H1 (cell line): Measurements from ENCODE around the gene TBC1D2. TPM values are rescaled to one million over a fixed set of nuclear protein-coding genes. Genes with fewer than 3 reads are reported as not detected.

Experiments used
- CTCF ChIA-PET: fragments of 300-600 bp; sonication (Branson Sonifier 250); formaldehyde crosslinking; loops from one replicate; lab custom pipeline; 2021; ENCODE audit not compliant: partially characterized antibody; lab: Charles Lee
- POLR2A ChIA-PET: fragments of 300-600 bp; sonication (Branson Sonifier 250); formaldehyde crosslinking; loops from one replicate; lab custom pipeline; 2021; ENCODE audit warnings: inconsistent platforms; ENCODE audit not compliant: partially characterized antibody; lab: Charles Lee
- DNase-seq, 2 experiments: peaks; one replicate each; pipeline versions ENCODE4 v3.0.0 to v3.0.0-alpha.2; 2010 to 2022; ENCODE audit warnings: low spot score in 2 of 2, low read depth in 1 of 2, mixed read lengths in 1 of 2
- FAIRE-seq: peaks from 2 replicates; lab custom pipeline; 2011; peaks lifted over from hg19 to GRCh38; lab: Jason Lieb, UNC
- H2AFZ ChIP-seq: 2 replicates; pipeline ENCODE4 v1.8.1; 2012; ENCODE audit warnings: low read length, inconsistent platforms
- H2AK5ac ChIP-seq: 2 replicates; pipeline ENCODE4 v1.6.1; 2013; ENCODE audit warnings: low read depth, low read length
- H2BK120ac ChIP-seq: replicated peaks from 2 replicates; pipeline ENCODE3; 2013; ENCODE audit warnings: low read depth, low read length, inconsistent platforms
- H2BK12ac ChIP-seq: 2 replicates; pipeline ENCODE4 v1.6.1; 2013; ENCODE audit warnings: low read depth, low read length
- H2BK15ac ChIP-seq: 2 replicates; pipeline ENCODE4 v1.6.1; 2013; ENCODE audit warnings: low read length
- H2BK20ac ChIP-seq: 2 replicates; pipeline ENCODE4 v1.6.1; 2013; ENCODE audit warnings: low read length
- H2BK5ac ChIP-seq: 2 replicates; pipeline ENCODE4 v1.6.1; 2013; ENCODE audit warnings: low read depth, low read length
- H3K14ac ChIP-seq: 2 replicates; pipeline ENCODE4 v1.6.1; 2013; ENCODE audit warnings: inconsistent platforms; ENCODE audit not compliant: insufficient read length
- H3K18ac ChIP-seq: 2 replicates; pipeline ENCODE4 v1.6.1; 2013; ENCODE audit warnings: low read length; ENCODE audit errors: extremely low read depth
- H3K23ac ChIP-seq: 2 replicates; pipeline ENCODE4 v1.6.1; 2013; ENCODE audit warnings: inconsistent platforms; ENCODE audit not compliant: insufficient read length
- H3K23me2 ChIP-seq: 2 replicates; pipeline ENCODE4 v1.6.1; 2013; ENCODE audit warnings: low read depth, low read length
- H3K27ac ChIP-seq: 2 replicates; pipeline ENCODE4 v1.6.1; 2011; ENCODE audit warnings: low read depth, low read length, inconsistent platforms
- H3K27me3 ChIP-seq, 4 experiments: replicated peaks in 1 of 4; 1 replicate in 1 of 4; 2 replicates in 3 of 4; pipeline versions ENCODE4 v1.6.1 to v1.8.1; 2011 to 2013; ENCODE audit warnings: low read length in 3 of 4, mild to moderate bottlenecking in 3 of 4, inconsistent platforms in 2 of 4, mixed read lengths in 2 of 4, moderate library complexity in 1 of 4; ENCODE audit not compliant: control insufficient read depth in 3 of 4, insufficient read depth in 3 of 4; ENCODE audit errors: extremely low read depth in 1 of 4
- H3K36me3 ChIP-seq, 4 experiments: 2 replicates each; pipeline versions ENCODE4 v1.6.1 to v1.8.1; 2011 to 2013; ENCODE audit warnings: mild to moderate bottlenecking in 4 of 4, low read length in 3 of 4, moderate library complexity in 2 of 4, control low read depth in 1 of 4, inconsistent platforms in 1 of 4; ENCODE audit not compliant: insufficient read depth in 4 of 4, control insufficient read depth in 2 of 4
- H3K4ac ChIP-seq: replicated peaks from 2 replicates; pipeline ENCODE3; 2013; ENCODE audit warnings: low read length, low read depth, mixed read lengths, inconsistent platforms; ENCODE audit not compliant: insufficient read length
- H3K4me1 ChIP-seq, 4 experiments: replicated peaks in 1 of 4; 1 replicate in 1 of 4; 2 replicates in 3 of 4; pipeline versions ENCODE4 v1.6.1 to v1.8.1; 2011 to 2013; ENCODE audit warnings: low read length in 3 of 4, inconsistent platforms in 2 of 4, mixed read lengths in 1 of 4; ENCODE audit not compliant: insufficient read depth in 4 of 4, control insufficient read depth in 3 of 4
- H3K4me2 ChIP-seq, 2 experiments: 2 replicates each; pipeline versions ENCODE4 v1.6.1 to v1.8.1; 2011 to 2013; ENCODE audit warnings: low read depth in 2 of 2, low read length in 2 of 2, control low read depth in 1 of 2, inconsistent platforms in 1 of 2, mild to moderate bottlenecking in 1 of 2; ENCODE audit not compliant: insufficient read depth in 1 of 2
- H3K4me3 ChIP-seq, 4 experiments: fragments of 200-600, 300-600 bp in 1 of 4; sonication (generic), shearing (Covaris generic), sonication (Bioruptor Twin) in 1 of 4; 2 replicates each; pipeline versions ENCODE4 v1.5.1 to v1.8.1; 2011 to 2016; ENCODE audit warnings: low read length in 4 of 4, low read depth in 3 of 4, control low read depth in 2 of 4, inconsistent platforms in 2 of 4, mild to moderate bottlenecking in 2 of 4, mixed read lengths in 1 of 4, moderate library complexity in 1 of 4; ENCODE audit not compliant: insufficient read depth in 2 of 4; ENCODE audit errors: extremely low read depth in 1 of 4
- H3K56ac ChIP-seq: replicated peaks from 2 replicates; pipeline ENCODE3; 2013; ENCODE audit warnings: low read depth, mild to moderate bottlenecking, mixed read lengths, low read length, inconsistent platforms; ENCODE audit not compliant: insufficient read length
- H3K79me1 ChIP-seq: 2 replicates; pipeline ENCODE4 v1.6.1; 2013; ENCODE audit warnings: low read depth, low read length, control low read depth
- H3K79me2 ChIP-seq, 2 experiments: 2 replicates each; pipeline versions ENCODE4 v1.6.1 to v1.8.1; 2012 to 2013; ENCODE audit warnings: low read length in 2 of 2, mild to moderate bottlenecking in 2 of 2, inconsistent platforms in 1 of 2; ENCODE audit not compliant: insufficient read depth in 2 of 2, control insufficient read depth in 1 of 2
- H3K9ac ChIP-seq, 4 experiments: replicated peaks in 1 of 4; 1 replicate in 1 of 4; 2 replicates in 3 of 4; pipeline versions ENCODE4 v1.6.1 to v1.8.1; 2011 to 2013; ENCODE audit warnings: low read depth in 3 of 4, low read length in 3 of 4, control low read depth in 2 of 4, mild to moderate bottlenecking in 2 of 4, moderate library complexity in 2 of 4, inconsistent platforms in 1 of 4; ENCODE audit errors: extremely low read depth in 1 of 4
- H3K9me3 ChIP-seq, 2 experiments: 2 replicates each; pipeline versions ENCODE4 v1.6.1 to v1.8.1; 2012 to 2013; ENCODE audit warnings: mild to moderate bottlenecking in 2 of 2, moderate library complexity in 2 of 2, control low read depth in 1 of 2, inconsistent platforms in 1 of 2, low read depth in 1 of 2, low read length in 1 of 2, mixed read lengths in 1 of 2; ENCODE audit not compliant: insufficient read depth in 2 of 2
- H4K20me1 ChIP-seq, 2 experiments: replicated peaks in 1 of 2; 2 replicates each; pipeline versions ENCODE3 to v1.8.1; 2011 to 2013; ENCODE audit warnings: inconsistent platforms in 2 of 2, low read length in 2 of 2, mild to moderate bottlenecking in 1 of 2; ENCODE audit not compliant: insufficient read depth in 2 of 2, control insufficient read depth in 1 of 2
- H4K5ac ChIP-seq: 2 replicates; pipeline ENCODE4 v1.6.1; 2013; ENCODE audit warnings: low read length, low read depth, mixed read lengths, inconsistent platforms; ENCODE audit not compliant: insufficient read length
- H4K8ac ChIP-seq: 2 replicates; pipeline ENCODE4 v1.8.0; 2013; ENCODE audit warnings: mild to moderate bottlenecking, moderate library complexity, low read length, inconsistent platforms; ENCODE audit not compliant: insufficient read depth; ENCODE audit errors: extremely low read depth
- H4K91ac ChIP-seq: replicated peaks from 2 replicates; pipeline ENCODE3; 2013; ENCODE audit warnings: low read length, mixed read lengths, inconsistent platforms; ENCODE audit not compliant: insufficient read length
- JUND ChIP-seq: IDR thresholded peaks from 2 replicates; pipeline ENCODE4 v1.6.1; 2011; ENCODE audit warnings: mild to moderate bottlenecking, improper control_type of control experiment, low read length
- NRF1 ChIP-seq: IDR thresholded peaks from 2 replicates; pipeline ENCODE4 v1.6.1; 2011; ENCODE audit warnings: mild to moderate bottlenecking, low read depth, low read length, improper control_type of control experiment
- RFX5 ChIP-seq: IDR thresholded peaks from 2 replicates; pipeline ENCODE4 v1.6.1; 2011; ENCODE audit warnings: low read depth, low read length, improper control_type of control experiment, borderline replicate concordance
- SIRT6 ChIP-seq: IDR thresholded peaks from one replicate; pipeline ENCODE4 v1.7.1; 2012; ENCODE audit warnings: low read length, inconsistent platforms
- SUZ12 ChIP-seq: fragments of 200-600 bp; sonication (generic); IDR thresholded peaks from 2 replicates; pipeline ENCODE4 v1.6.1; 2012; ENCODE audit warnings: mild to moderate bottlenecking, inconsistent platforms, low read length, moderate library complexity, mixed read lengths
- TAF1 ChIP-seq: IDR thresholded peaks from 2 replicates; pipeline ENCODE4 v1.6.1; 2011; ENCODE audit warnings: mild to moderate bottlenecking, low read depth, low read length
- TCF12 ChIP-seq: IDR thresholded peaks from 2 replicates; pipeline ENCODE4 v1.6.1; 2011; ENCODE audit warnings: low read depth, mild to moderate bottlenecking, low read length
- YY1 ChIP-seq: IDR thresholded peaks from 2 replicates; pipeline ENCODE4 v1.6.1; 2011; ENCODE audit warnings: low read depth, mild to moderate bottlenecking, low read length
- WGBS, 2 experiments: shearing (Covaris generic) in 1 of 2; methylation state at CpG; one replicate each; pipeline versions ENCODE4 v1.1.6 to v1.1.7; 2013 to 2015; ENCODE audit warnings: low lambda C conversion rate in 2 of 2, mixed read lengths in 2 of 2, inconsistent platforms in 1 of 2, low coverage in 1 of 2, missing lambda C conversion rate in 1 of 2; ENCODE audit not compliant: insufficient replicate concordance in 2 of 2, insufficient coverage in 1 of 2, insufficient read length in 1 of 2; ENCODE audit errors: extremely low coverage in 1 of 2, missing lambda C conversion rate in 1 of 2; 5-methylcytosine and 5-hydroxymethylcytosine counted together
- polyA plus RNA-seq, 7 experiments: library from polyadenylated mRNA; depleted of rRNA in 3 of 7; stranded (reverse) in 5 of 7; unstranded in 2 of 7; fragments of >200 nt in 5 of 7; fragments of 200-250 nt in 2 of 7; gene quantifications; 1 replicate in 5 of 7; 2 replicates in 1 of 7; 4 replicates in 1 of 7; pipeline versions ENCODE4 v1.2.1 to v1.2.3, GENCODE V29; 2011 to 2013; ENCODE audit warnings: missing spikeins in 2 of 7, mixed read lengths in 2 of 7
- total RNA-seq: library from RNA; stranded (reverse); fragmentation: NEBNext Ultra II Directional; extraction: Animal tissue kit (Norgen Biotek cat#: 25700); gene quantifications from 2 replicates; pipeline ENCODE4 v1.2.1, GENCODE V29; 2021

The TBC1D2 gene
- total and polyA plus RNA-seq, 2 of the 8 experiments (the other 6 are each of a cell fraction or from before 2014, with no cell fraction given) = 7.4 TPM

DNA sequence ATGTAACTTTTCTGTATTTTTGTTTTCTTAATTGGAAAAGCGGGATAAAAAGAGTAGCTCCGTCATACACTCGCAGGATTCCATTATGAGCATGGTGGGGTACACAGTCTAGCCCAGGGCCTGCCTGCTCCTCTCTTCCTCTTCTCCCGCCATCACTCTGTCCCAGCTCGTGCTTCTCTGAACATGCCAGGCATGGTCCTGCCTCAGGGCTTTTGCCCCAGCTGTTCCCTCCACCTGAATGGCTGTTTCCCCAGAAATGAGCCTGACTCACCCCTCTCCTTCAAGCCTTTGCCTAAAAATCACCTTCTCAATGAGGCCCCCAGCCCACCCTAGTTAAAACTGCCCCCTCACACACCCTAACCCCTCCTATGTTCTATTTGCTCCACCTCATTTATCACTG lies 67.5 kb downstream of the TBC1D2 start:
- DNase-seq (no peak), FAIRE-seq (no peak)
- Histone ChIP-seq H3K18ac (no peak overlapping the region), H2BK120ac (no peak overlapping the region), H2BK5ac (no peak overlapping the region), H3K9ac (no peak overlapping the region), H3K36me3 (no peaks in the 10 kb centered on the region), H3K27ac (no peak overlapping the region), H3K79me2 (peaks cover 0 to 3% of the 10 kb centered on the region in 2 experiments; a peak in 2 of 4 replicates), H3K27me3 (peaks cover 0 to 7% (median 3%) of the 10 kb centered on the region in 4 experiments; a peak in 3 of 7 replicates), H4K8ac (no peak overlapping the region), H3K56ac (no peak overlapping the region), H2BK15ac (no peak overlapping the region), H3K4me1 (peaks cover 4 to 13% (median 8%) of the 10 kb centered on the region in 4 experiments), H3K79me1 (peaks cover 6% of the 10 kb centered on the region; the same call in 1 of the 2 replicates), H4K20me1 (peaks cover 2 to 7% of the 10 kb centered on the region in 2 experiments), H2AK5ac (no peak overlapping the region), H3K4ac (no peak overlapping the region), H4K5ac (no peak overlapping the region), H2BK20ac (no peak overlapping the region), H4K91ac (no peak overlapping the region), H3K14ac (no peak overlapping the region), H3K9me3 (no peaks in the 10 kb centered on the region), H3K4me2 (no peak overlapping the region), H2BK12ac (no peak overlapping the region), H3K23me2 (peaks cover 13% of the 10 kb centered on the region), H2AFZ (no peak overlapping the region), H3K4me3 (no peak overlapping the region), H3K23ac (no peak overlapping the region)
- ChIA-PET POLR2A (interaction anchor here (1.4 kb wide), 1 partner anchor 31 kb away, joined by 3 read pairs; no protein-coding TSS in a partner anchor), CTCF (interaction anchor here (0.6 to 1.9 kb wide), 4 partner anchors 12 to 102 kb away, joined by 3 to 4 read pairs (median 3); no protein-coding TSS in a partner anchor)
- TF ChIP-seq NRF1 (no peak), TCF12 (no peak), TAF1 (no peak), SIRT6 (no peak), JUND (no peak), RFX5 (no peak), YY1 (no peak), SUZ12 (no peak)
- WGBS, 2 experiments = 87% methylated on average over 5 of the region's 5 CpGs; no CpG with 5 or more reads in 1 of the 2 experiments
